CD4-positive, alpha-beta T cell treated with Interferon gamma for 1 hour (primary cell): ENCODE results near the gene ZNF25.
"Not testable (repeated sequence)": the region's sequence is repeated elsewhere in the genome, so short reads cannot be mapped to it uniquely, and the experiment has no call there.

Experiments used
- DNase-seq: peaks from one replicate; pipeline ENCODE4 v3.0.0-alpha.2; 2020

The ZNF25 gene

DNA sequence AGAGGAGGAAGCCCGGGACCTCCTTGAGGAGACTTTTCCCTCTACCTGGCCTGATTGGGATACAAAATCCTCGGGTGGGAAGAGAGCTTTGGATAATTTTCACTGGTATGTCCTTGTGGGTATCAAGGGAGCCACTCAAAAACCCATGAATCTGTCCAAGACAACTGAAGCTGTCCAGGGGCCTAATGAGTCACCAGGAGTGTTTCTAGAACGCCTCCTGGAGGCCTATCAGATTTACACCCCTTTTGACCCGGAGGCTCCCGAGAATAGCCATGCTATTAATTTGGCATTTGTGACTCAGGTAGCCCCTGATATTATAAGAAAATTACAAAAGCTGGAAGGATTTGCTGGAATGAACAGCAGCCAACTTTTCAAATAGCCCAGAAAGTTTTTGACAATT lies 38.6 kb downstream of the ZNF25 start:
- DNase-seq, result no peak

DNA sequence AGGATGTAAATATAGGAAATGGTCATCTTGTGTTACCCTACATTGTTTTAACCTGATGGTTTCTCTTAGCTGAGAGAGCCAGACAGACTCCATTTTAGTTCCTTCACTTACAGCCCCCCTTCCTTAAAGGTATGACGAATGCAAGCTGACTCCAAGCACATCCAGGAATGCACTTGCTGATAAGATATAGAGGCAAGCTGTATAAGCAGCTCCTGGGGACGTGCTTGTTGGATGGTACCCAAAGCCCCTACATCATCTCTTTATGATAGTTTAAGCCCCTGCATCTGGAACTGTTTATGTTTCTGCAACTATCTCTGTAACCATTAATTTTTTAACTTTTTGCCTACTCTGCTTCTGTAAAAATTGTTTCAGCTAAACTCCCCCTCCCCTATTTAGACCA lies 41.7 kb downstream of the ZNF25 start:
- DNase-seq, result no peak

DNA sequence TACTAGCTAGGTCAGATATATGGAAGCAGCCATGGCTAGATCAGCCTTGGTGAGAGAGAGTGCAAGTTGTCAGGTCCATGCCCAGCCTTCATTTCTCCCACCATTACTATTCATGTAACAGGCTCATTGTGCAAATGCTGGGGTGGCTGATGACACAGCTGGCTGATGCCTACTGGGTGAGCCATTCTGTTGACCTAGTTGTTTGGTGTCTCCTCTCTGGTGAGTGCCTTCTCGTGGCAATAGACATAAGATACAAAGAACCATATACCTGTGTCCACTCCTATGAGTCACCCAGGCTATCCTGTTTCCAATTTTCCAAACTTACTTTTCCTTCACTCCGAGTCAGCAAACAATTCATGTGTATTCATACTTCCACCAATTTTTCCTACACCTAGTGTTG lies 46.0 kb downstream of the ZNF25 start:
- DNase-seq, result no peak

DNA sequence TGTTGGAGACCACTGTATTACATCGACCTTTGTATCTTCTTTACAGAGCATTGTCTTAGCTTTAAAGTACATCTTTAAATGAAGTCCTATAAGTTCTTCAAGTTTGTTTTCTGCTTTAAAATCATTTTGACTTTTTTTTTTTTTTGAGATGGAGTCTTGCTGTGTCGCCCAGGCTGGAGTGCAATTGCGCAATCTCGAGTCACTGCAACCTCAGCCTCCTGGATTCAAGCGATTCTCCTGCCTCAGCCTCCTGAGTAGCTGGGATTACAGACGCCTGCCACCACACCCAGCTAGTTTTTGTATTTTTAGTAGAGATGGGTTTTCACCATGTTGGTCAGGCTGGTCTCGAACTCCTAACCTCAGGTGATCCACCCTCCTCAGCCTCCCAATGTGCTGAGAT lies 68.3 kb downstream of the ZNF25 start:
- not testable (repeated sequence) for DNase-seq

DNA sequence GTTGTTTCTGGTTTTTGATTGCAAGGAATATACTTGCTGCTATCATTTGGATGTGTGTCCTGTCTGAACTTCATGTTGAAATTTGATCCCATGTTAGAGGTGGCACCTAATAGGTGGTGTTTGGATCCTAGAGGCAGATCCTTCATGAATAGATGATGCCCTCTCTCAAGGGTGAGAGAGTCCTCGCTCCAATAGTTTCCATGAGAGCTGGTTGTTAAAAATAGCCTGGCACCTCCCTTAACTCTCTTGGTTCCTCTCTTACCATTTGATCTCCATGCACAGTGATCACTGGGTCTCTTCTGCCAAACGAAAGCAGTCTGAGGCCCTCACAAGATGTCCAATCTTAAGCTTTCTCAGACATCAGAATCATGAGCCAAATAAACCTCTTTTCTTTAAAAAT lies 70.1 kb downstream of the ZNF25 start:
- no peak for DNase-seq
